Muscle of back (tissue), 11 donors: Measurements from ENCODE around the gene GARNL3. TPM values are rescaled to one million over a fixed set of nuclear protein-coding genes. Genes with fewer than 3 reads are reported as not detected.

Experiments used
- DNase-seq, 3 donors: peaks; one replicate each; pipeline versions ENCODE4 v3.0.0 to v3.0.0-alpha.2; 2013
- polyA plus RNA-seq, 10 donors: library from polyadenylated mRNA; unstranded; fragments of 120-200 nt; gene quantifications; one replicate each; pipeline ENCODE4 v1.2.1, GENCODE V29; 2013; ENCODE audit not compliant: insufficient read length in 10 of 10

GARNL3 gene
- polyA plus RNA-seq, 10 donors: 13.6 to 23.3 (median 17.1) TPM

DNA sequence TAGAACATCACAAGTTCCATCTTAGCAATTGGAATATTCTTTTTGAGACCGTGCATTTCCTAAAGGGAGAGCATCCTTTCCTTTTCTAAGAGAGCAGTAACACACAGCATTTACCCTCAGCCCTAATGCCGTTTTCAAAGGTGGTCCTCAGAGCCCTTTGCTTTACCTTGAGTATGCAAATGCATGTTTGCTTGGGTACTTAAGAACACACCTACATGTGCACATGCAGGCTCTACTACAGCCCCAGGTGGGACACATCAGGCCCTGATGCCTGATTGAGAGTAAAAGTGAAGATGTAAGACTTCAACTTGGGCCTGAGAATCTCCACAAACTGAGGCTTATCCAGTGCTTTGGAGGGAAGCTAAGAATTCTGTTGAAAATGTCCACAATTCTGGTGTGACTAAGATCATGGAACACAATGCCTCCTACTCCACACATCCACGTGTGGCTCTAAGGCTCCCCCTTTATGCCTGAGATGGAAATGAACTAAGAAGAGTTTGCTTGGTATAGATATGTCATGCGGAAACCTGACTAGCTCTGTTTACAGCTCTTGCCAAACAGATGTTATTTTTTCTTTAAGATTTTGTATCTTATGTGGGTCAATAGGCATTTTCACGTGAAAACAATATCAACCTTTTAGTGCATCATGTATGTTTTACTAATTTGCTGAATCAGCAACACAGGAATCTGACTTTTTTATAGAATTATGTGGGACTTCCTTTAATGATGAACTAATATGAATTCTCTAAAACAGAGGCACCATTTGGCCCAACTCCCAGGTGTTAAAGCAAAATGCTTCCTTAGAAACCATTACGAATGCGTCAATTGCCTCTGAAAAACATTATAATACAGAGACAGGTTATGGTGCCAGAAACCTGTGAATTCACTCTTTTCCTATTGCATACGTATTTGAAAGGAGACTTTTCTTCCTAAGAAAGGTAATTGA, 83.5 kb downstream of the GARNL3 start:
- DNase-seq: peak; percentile 33 to 84 (median 66)

DNA sequence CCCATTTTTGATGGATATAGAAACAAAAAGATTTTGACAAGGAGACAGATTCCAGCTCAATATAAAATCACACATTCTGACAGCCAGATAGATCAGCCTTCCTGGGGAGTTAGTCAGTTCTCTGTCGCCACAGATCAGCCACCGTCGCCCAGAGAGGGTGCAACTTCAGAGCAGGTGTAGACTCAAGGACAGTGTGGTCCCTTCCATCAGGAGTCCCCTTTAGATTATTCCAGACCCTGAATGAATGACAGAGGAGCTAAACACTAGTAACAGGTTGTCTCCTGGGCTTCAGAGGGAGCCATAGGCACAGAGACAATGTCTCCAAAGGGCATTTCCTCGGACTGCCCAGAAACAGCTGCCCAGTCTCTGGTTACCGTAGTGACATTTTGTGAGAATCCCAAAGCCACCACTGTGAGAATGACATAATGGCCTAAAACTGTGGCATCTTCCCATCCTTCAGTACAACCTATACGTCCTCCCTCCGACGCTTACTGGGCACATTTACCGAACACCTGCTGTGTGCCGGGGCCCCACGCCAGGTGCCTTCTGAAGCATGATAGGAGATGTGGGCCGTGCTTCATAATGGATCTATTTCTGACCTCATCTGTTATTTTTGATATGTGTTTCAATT, 85.0 kb downstream of the GARNL3 start:
- DNase-seq: no peak

DNA sequence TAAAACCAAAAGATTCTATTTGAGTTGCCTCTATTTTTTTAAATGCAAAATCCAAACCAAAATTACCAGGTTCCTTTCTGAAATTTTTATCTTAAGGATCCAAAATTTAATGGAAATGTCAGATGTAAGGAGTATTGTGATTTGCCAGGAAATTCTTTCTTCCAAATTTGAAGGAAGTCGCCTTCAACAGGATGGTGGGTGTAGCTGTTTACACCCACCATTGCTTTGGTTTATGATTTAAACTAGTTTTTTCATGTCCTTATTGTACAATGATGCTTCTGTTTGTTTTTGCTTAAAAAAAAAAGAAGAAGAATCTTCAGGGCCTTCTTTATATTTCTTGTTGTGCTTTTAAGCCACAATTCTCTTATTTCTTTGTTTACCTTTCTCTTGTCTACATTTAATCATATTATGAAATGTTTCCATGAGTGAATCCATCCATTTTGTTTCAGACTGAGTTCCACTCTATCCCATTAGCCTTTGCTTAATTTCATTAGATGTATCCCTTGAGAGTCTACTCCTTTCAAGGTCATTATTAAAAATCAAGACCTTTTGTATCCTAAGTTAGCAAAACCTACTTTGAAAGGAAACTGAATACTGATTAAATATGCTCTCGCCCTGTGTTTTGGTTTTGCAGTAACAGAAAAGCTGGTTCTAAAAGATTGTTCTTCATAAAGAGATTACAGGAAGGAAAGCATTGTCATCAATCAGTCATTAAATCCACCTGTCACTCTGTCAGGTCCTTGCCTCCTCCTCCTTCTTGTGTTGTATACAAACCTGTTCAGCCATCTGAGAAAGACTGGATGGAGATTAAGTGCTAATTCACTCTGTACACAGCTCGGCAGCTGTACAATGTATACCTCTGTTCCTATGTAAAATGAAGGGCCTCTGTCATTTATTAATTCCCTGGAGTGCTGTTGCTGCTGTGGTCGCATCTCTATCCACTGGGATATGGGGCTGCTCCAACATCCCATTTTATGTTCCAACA, 86.9 kb downstream of the GARNL3 start:
- DNase-seq: no peak

DNA sequence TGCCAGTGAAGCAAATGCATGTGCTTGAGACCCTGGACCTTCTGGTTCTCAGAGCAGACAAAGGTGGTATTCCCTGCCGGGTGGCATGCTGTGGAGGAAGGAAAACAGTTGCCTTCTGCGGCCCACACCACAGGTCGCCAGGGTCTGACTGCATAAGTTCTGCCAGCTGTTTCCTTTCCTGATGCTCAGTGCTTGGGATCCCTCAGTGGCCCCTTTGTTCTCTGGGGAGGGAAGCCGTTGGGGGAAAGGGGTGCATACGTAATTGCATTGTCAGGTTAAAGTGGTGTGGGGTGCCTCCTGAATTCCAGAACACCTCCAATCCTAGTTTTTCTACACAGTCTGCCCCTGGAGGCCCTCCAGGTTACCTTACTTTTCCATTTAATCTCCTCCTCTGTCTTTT, 89.3 kb downstream of the GARNL3 start:
- DNase-seq: no peak

DNA sequence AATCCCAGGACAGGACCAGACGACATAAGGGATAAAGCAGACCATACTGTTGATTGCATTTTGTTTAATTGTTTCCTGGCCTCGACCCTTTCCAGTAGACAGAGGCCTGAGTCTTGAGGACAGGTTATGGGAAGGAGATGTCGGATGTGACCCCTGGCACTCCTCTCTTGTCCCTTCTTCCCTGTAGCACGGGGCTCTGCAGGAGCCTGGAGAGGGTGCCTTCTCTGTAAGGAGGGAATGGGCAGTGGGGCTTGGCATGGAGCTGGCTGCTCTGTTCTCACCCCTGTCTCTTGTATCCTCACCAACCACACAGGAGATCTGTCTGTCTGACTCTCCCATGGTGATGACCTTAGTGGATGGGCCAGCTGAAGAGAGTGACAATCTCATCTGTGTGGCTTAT, 92.3 kb downstream of the GARNL3 start:
- DNase-seq: no peak

DNA sequence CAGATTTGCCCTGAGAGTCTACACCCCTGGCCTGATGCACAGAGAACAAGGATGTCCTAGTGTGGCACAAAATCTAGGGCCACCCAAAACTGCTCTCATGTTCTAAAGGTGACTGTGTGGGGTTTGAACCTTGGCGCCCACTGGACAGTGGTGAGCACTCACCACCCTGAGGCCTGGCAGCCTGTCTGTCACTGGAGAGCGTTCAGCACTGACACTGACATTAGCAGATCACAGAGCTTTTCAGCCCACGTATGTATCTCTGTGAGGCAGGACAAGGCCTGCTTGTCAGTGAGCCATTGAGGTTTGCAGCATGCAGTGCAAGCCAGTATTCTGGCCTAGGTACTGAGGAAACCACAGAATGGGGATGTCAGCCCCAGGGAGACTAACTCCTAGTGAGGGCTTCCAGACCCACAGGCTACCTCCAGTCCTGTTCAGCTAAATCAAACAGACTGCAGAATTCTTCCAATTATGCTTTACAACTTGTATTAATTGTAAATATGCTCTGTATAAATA, 93.5 kb downstream of the GARNL3 start:
- no peak for DNase-seq

DNA sequence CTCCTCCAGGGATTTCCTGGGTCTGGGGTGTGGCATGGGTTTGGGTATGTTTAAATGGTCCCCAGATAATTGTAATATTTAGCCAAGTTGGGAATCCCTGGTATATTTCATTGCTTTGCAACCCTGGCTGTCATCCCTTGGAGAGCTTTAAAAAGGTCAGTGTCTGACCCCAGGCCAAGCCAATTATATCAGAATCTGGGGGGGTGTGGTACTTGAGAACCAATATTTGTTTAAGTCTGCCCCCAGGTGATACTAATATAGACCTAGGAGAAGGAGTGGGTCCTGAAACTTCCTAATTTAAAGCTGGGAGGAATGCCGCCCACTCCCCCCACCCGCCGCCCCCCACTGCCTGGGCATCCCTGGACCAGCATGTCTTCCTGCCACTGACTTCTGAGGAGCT, 94.2 kb downstream of the GARNL3 start:
- no peak for DNase-seq

DNA sequence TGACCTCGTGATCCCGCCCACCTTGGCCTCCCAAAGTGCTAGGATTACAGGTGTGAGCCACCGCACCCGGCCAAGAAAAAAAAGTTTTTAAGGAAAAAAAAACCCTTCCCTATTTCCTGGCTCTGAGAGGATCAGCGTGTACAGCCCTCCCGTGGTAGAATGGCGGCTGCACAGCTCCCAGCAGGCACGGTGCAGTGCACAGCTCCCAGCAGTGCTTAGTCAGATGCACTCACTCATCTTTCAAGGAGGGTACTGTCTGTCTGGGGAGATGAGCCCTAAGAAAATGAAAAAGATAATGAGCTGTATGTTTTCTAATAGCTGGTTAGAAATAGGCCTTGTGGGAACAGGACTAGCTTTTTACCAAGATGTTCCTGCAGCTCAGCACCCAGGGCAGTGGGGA, 95.7 kb downstream of the GARNL3 start:
- no peak for DNase-seq

DNA sequence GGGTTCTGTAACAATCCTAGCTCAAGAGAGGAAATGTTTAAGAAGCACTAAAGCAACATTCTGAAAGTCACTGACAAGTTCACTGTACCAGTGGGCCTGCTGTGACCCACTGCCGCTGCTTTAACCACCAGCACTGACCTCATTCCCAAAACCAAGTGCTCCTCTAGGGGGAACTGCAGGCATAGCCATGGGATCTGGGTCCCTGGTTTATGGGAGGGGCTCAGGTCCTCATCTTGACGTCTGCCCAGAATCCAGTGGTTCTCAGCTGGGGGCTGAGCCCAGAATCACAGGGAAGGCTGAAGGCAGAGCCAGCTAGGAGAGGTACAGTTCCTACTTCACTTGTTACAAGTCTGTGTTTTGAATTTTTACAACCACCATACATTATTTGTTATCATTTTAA, 96.3 kb downstream of the GARNL3 start:
- DNase-seq: no peak

DNA sequence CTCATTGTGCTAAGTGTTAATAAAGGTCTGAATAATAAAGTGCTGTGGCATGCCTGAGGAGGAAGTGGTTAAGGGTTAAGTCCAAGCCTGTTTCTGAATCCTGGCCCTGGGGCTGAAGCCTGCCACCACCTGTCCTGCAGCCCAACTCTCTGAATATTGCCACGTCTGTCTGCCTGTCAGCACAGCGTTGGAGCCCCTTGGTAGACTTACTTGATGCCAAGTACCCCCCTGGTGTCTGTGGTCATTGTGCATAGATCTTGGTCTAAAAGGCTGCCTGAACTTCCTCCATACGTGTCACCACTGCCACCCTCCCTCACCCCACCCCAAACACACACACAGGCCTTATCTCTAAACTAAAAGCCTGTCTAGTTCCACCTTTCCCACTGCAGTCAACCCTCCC, 97.0 kb downstream of the GARNL3 start:
- DNase-seq: no peak

DNA sequence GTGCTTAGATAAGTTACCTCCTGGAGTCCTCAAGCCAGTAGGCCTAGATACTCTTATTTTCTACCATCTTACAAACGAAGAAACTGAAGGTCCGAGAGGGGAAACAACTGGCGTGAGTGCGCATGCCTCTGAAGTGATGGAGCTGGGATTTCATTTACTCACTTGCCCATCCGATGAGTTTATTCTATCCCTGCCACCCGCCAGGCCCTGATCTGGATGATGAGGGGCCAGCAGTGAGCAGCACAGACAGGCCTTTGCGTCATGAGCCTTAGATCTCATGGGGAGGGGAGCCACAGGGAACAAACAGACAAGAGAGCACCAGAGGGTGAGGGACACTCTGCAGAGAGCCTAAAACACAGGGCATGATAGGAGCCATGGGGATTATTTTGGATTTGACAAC, 98.3 kb downstream of the GARNL3 start:
- no peak for DNase-seq

DNA sequence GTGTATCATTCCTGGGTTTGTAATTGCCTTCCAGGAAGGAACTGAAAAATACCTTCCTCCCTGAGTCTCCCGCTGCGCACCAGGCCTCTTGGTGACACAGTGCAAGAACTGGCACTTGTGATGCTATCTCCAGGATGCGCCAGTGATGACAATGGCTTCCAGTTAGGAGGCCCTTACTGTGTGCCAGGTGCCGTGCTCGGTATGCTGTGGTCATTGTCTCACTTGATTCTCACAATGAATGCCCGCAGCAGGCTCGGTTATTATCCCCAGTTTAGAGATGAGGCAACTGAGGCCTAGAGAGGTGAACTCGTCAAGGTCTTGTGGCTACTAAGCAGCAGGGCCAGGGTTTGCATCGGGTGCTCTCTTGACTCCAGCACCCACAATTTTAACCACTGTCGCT, 100.9 kb downstream of the GARNL3 start:
- no peak for DNase-seq

DNA sequence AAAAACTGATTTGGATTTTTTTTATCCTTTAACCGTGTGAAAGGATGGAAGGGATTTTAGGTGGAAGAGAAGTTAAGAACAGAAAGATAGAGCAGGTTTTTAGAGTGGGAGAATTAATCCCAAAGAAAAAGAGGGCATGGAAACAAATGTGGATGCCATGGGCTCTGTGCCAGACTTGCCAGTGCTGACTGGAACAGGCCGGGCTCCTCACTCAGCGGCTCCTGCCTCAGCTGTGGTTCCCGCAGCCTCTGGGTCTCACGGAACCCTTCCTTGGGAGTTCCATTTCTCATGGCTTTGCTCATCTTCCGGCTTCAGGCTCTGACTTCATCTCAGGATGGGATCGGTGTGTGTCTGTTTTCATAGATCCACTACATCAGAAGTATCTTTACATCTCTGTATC, 102.0 kb downstream of the GARNL3 start:
- DNase-seq: no peak

DNA sequence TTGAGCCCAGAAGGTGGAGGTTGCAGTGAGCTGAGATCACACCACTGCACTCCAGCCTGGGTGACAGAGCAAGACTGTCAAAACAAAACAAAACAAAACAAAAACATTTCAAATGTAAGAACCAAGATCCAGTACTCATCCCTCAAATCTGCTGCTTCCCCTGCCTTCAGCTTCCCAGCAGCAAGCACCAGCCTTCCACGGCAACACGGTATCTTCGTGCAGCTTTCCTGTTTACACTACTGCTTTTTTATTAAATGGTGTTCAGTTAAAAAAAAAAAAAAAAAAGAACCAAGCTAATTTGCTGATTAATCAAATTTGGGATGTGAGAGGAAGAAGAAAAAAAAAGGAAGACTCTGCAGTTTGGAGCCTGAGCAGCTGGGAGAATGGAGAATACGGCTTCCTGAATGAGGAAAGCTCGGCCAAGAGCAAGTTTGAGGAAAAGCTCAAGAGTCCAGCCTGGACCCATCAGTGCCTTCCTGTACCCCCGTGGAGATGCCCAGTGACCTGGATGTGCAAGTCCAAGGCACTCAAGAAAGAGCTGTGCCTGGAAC, 104.4 kb downstream of the GARNL3 start:
- DNase-seq: no peak

DNA sequence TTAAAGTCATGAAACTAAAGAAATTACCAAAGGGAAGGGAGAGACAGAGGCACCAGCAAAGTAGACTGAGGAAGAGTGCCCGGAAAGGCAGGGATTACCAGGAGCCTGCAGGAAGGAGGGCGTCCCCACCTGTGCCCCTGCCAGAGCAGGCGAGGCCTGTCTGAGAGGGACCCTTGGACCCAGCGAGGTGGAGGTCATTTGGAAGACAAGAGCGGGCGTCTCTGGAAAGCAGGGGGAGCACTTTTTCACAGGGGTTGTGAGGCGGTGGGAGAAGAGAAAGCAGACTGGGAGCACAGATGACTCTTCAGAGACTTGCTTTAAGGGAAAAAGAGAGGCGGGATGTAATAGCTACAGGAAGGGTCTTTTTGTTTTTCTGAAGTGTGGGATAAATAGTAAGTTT, 104.9 kb downstream of the GARNL3 start:
- DNase-seq: no peak

DNA sequence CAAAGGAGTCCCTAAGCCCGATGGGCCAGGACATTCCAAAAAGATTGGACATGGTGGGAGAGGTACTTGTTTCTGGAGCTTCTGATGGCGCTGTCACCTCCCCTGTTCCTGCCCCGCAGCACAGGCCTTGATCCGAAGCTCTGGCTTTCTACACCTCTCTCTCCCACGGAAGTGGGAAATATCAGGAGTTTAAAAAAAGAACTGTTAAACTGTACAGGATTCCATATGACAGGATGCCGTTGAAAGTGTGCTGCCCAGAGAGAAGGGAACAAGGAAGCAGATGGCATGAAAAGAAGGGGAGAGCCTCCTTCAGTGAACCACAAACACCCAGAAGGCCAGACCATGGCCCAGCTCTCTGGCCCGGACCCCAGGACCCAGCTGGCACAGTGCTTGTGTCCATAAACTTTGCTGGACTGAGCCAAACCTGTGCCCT, 105.6 kb downstream of the GARNL3 start:
- no peak for DNase-seq

DNA sequence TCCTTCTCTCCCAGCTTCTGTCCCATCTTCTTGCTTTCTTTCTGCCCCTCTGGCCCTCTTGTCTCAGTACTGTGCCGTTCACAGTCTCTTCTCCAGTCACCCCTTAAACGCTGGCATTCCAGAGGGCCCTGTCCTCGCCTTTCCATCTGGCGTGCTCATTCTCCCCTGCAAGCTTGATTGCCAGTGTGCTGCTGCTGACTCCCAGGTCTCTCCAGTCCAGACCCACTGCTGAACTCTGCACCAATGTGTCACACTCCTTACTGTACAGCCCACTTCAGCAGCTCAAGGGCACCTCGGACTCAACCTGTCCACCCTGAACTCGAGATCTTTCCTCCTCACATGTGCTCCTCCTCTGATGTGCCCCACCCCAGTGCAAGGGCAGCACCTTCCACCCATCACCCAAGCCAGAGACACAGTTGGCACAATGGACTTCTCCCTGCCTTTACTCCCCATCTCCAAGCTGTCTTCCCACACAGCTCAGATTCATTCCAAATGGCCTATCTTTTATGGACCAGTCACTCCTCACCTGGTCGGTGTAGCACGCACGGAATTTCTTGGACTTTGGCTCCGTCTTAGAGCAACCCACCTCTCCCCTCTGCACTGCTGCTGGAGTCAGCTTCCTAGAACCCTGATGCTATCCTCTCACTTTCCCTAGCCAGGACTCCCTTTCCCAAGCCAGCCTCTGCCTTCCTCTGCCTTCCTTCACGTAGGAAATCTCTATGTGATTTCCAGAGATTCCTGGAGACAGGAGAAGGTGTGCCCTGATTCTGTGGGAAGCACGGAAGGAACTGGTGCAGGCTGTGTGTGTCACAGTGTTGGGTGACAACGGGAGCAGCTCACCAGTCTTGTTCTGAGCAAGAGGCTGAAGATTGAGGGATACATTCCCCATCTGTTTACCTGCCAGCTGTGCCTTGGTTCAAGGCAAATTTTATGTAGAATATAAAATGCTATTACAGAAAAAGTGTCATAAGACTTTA, 106.4 kb downstream of the GARNL3 start:
- no peak for DNase-seq

DNA sequence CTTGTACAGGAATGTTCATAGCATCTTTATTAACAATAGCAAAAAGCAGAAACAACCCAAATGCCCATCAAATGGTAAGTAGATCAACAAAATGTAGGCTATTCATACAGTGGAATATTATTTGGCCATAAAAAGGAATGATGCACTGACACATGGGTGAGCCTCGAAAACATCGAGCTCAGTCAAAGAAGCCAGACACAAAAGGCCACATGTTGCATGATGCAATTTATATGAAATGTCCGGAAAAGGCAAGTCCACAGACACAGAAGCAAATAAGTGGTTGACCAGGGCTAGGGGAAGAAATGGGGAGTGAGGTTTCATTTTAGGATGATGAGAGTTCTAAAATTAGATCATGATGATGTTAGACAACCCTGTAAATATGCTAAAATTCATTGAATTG, 115.9 kb downstream of the GARNL3 start:
- no peak for DNase-seq

DNA sequence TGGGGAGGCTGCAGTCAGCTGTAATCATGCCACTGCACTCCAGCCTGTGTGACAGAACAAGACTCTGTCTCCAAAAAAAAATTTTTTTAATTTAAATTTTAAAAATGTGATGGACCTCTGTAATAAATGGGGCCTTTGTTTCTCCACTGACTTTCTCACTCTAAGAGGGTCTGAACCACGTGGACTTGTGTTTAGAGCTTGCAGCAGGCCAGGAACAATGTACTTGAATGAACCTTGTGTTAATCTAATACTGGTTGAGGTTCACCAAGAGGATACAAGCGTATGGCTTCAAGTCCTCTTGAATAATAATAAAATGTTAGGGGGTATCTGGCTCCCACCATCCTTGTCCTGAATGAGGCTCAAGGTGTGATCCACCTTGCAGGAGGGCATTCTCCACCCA, 118.0 kb downstream of the GARNL3 start:
- no peak for DNase-seq

DNA sequence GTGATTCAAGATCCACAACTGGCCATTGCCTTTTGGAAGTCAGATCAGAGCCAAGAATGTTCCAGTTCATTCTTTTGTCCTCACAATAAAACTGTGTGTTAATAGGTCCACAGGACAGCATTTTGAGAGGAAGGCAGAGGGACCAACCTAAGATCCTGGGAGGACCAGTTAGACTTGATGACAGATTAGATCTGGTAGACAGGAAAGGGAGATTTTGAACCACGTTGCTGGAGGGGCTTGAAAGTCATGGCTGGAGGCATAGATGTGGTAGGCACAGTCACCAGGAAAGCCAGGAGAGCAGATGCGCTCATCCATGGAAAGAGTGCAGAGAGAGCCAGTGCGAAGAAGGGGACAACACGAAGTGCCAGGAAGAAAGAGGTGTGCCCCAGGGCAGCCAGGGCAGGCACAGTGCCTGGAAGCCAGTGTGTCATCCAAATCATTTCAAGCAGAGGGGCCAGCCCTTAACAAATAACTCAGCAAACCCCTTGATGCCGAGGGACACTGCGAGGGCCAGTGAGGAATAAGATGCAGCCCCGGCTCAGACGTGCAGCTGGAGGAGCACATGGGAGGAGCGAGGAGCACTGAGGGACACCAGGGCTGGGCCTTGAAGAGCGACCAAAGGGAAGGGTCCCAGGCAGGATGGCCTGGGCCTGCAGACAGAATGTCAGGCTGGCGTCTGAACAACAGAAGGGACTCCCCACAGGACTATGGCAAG, 119.6 kb downstream of the GARNL3 start:
- DNase-seq: no peak
